ENCODE data around the gene BRCC3. TPM values are rescaled to one million over a fixed set of nuclear protein-coding genes. Genes with fewer than 3 reads are reported as not detected.

Gene BRCC3
- total RNA-seq, 2 experiments from 2014 or later = 30.0 to 32.5 TPM

GRCh38 chrX:155056471-155056870, 14.8 kb upstream of the BRCC3 start:
- TF ChIP-seq, protein P1, sequence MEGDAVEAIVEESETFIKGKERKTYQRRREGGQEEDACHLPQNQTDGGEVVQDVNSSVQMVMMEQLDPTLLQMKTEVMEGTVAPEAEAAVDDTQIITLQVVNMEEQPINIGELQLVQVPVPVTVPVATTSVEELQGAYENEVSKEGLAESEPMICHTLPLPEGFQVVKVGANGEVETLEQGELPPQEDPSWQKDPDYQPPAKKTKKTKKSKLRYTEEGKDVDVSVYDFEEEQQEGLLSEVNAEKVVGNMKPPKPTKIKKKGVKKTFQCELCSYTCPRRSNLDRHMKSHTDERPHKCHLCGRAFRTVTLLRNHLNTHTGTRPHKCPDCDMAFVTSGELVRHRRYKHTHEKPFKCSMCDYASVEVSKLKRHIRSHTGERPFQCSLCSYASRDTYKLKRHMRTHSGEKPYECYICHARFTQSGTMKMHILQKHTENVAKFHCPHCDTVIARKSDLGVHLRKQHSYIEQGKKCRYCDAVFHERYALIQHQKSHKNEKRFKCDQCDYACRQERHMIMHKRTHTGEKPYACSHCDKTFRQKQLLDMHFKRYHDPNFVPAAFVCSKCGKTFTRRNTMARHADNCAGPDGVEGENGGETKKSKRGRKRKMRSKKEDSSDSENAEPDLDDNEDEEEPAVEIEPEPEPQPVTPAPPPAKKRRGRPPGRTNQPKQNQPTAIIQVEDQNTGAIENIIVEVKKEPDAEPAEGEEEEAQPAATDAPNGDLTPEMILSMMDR (IDR thresholded peaks at IDR 0.05) = no peak
- POLR2A ChIA-PET = interaction anchor here (0.8 to 1.3 kb wide), 2 partner anchors 19 to 138 kb away, joined by 3 read pairs; no protein-coding TSS in a partner anchor
- Mint-ChIP-seq H3K4me1 (ENCODE audit: low read depth) (peaks cover 32% of the 10 kb centered on the region), H3K4me3 (no peak overlapping the region), H3K27ac (peak overlapping the region; percentile 73), H3K27me3 (no peaks in the 10 kb centered on the region), H3K9me3 (no peaks in the 10 kb centered on the region), H3K36me3 (ENCODE audit: low read depth) (peaks cover 18% of the 10 kb centered on the region)
- DNase-seq = no peak
- CTCF ChIA-PET = interaction anchor here (0.7 to 5.2 kb wide), 19 partner anchors 10 to 559 kb away, joined by 3 to 67 read pairs (median 4); partner anchors contain the start of gene F8
- peak; percentile 73 for ATAC-seq
- intact Hi-C loops (cut with micrococcal nuclease) = no loop called here

DNA sequence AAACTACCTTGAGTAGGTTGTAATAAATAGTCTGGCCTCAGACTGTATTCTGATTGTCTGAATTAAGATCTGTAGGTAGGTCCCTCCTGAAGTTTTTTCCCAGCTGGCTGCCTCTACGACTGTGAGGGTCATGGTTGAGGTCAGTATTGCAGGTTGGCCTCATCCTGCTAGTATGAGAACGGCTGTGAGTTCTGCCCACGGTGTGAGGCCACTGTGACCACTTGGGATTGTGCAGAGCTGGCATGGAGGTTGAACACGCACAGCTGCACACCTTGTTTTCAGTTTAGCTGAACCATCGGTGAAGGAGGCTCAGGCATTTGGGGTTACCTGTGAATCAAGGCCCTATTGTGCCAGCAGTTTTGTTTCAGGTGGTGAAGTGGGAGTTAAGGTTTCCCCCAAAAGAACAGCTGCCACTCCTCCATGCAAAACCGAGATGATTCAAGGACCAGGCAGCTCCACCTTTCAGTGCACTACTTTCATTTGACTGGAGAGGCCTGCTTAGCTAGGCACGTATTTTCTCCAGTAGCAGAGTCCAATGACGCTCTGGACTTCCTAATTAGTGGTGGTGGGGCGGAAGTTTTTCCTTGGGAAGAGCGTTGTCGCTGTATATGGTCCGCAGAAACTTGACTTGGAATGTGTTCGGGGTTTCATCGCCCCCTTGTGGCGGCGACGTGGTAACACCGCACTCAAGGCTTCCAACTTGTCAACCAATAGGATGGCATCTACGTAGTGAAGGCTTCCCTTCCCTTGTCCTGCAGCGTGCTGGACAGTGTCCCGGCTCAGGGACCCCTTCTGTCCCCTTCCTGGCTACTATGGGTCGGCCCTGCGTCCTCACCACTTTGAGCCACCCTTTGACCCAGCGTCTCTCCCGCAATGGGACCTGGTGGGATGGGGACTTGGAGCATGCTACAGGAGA, 14.2 kb upstream of the BRCC3 start:
- Mint-ChIP-seq H3K36me3 (ENCODE audit: low read depth) (peaks cover 15% of the 10 kb centered on the region), H3K27ac (peak overlapping the region; percentile 73), H3K4me1 (ENCODE audit: low read depth) (peaks cover 28% of the 10 kb centered on the region), H3K9me3 (no peaks in the 10 kb centered on the region), H3K4me3 (peak overlapping the region; percentile 43), H3K27me3 (no peaks in the 10 kb centered on the region)
- DNase-seq = peak; percentile 60
- CTCF ChIA-PET = interaction anchor here (0.7 to 5.2 kb wide), 23 partner anchors 10 to 558 kb away, joined by 3 to 67 read pairs (median 4); partner anchors contain the start of genes CMC4, F8 and MTCP1
- TF ChIP-seq, protein P1 (IDR thresholded peaks at IDR 0.05) = peak; percentile 61
- intact Hi-C loops (cut with micrococcal nuclease) = loop anchor here (1.0 kb wide), 1 partner anchor 76 kb away; no protein-coding TSS in a partner anchor
- POLR2A ChIA-PET = interaction anchor here (0.8 to 1.3 kb wide), 2 partner anchors 19 to 139 kb away, joined by 3 read pairs; no protein-coding TSS in a partner anchor
- ATAC-seq = peak; percentile 84

GRCh38 chrX:155061760-155062159, 9.5 kb upstream of the BRCC3 start:
- peaks cover 4% of the 10 kb centered on the region for H3K36me3 Mint-ChIP-seq (ENCODE audit: low read depth)
- POLR2A ChIA-PET = interaction anchor here (2.7 kb wide), 1 partner anchor 11 kb away, joined by 7 read pairs; no protein-coding TSS in a partner anchor
- CTCF ChIA-PET = interaction anchor here (1.0 to 2.3 kb wide), 3 partner anchors 13 to 81 kb away, joined by 3 to 9 read pairs (median 6); no protein-coding TSS in a partner anchor
- no peak overlapping the region for H3K4me3 Mint-ChIP-seq
- H3K9me3 Mint-ChIP-seq = no peaks in the 10 kb centered on the region
- TF ChIP-seq, protein P1 (IDR thresholded peaks at IDR 0.05) = no peak
- intact Hi-C loops (cut with micrococcal nuclease) = no loop called here
- ATAC-seq (no peak), DNase-seq (no peak)
- peaks cover 20% of the 10 kb centered on the region for H3K4me1 Mint-ChIP-seq (ENCODE audit: low read depth)
- no peak overlapping the region for H3K27ac Mint-ChIP-seq
- H3K27me3 Mint-ChIP-seq = no peaks in the 10 kb centered on the region

- H3K4me3 Mint-ChIP-seq = no peak overlapping the region
- no peak for DNase-seq
Observed at GRCh38 chrX:155065035-155065734, 6.1 kb upstream of the BRCC3 start.

More at GRCh38 chrX:155065035-155065734, 6.1 kb upstream of the BRCC3 start:
- POLR2A ChIA-PET = no interaction called here
- Mint-ChIP-seq H3K36me3 (ENCODE audit: low read depth) (peaks cover 7% of the 10 kb centered on the region), H3K9me3 (no peaks in the 10 kb centered on the region), H3K27ac (no peak overlapping the region), H3K4me1 (ENCODE audit: low read depth) (peaks cover 34% of the 10 kb centered on the region), H3K27me3 (no peaks in the 10 kb centered on the region)
- ATAC-seq = no peak
- TF ChIP-seq, protein P1 (IDR thresholded peaks at IDR 0.05) = no peak
- intact Hi-C loops (cut with micrococcal nuclease) = no loop called here
- CTCF ChIA-PET = no interaction called here
